K562 (cell line): ENCODE measurements around the gene PPP1CA. TPM values are rescaled to one million over a fixed set of nuclear protein-coding genes. Genes with fewer than 3 reads are reported as not detected.
A peak's percentile ranks its signal among the peaks of the same experiment; 100 is the strongest.

Source experiments
- ARHGAP35 ChIP-seq: fragments of 450-650 bp; IDR thresholded peaks from 2 replicates; pipeline ENCODE4 v1.6.1; 2018; ENCODE audit not compliant: partially characterized antibody
- BRF1 ChIP-seq: IDR thresholded peaks from 3 replicates; pipeline ENCODE4 v1.6.1; 2011; ENCODE audit warnings: borderline replicate concordance, mild to moderate bottlenecking; ENCODE audit not compliant: insufficient read length; ENCODE audit errors: extremely low read depth
- COPS2 ChIP-seq: fragments of 450-650 bp; conservative IDR thresholded peaks from 2 replicates; pipeline ENCODE4 v1.6.1; 2016; ENCODE audit warnings: mild to moderate bottlenecking, moderate library complexity
- DACH1 ChIP-seq: fragments of 450-650 bp; IDR thresholded peaks from 2 replicates; pipeline ENCODE4 v1.6.1; 2018; ENCODE audit not compliant: partially characterized antibody
- FOXJ2 ChIP-seq: fragments of 200-800 bp; sonication (Bioruptor generic); IDR thresholded peaks from 2 replicates; pipeline ENCODE4 v1.6.1; 2016; ENCODE audit warnings: missing genetic modification characterization, missing compliant biosample characterization
- FOXP1 ChIP-seq: sonication (generic); formaldehyde crosslinking; IDR thresholded peaks from 2 replicates; pipeline ENCODE4 v1.8.0; 2022; ENCODE audit warnings: mild to moderate bottlenecking, missing genetic modification reagents
- MTA2 ChIP-seq: fragments of 450-650 bp; IDR thresholded peaks from 2 replicates; pipeline ENCODE4 v1.6.1; 2016; ENCODE audit warnings: low read depth
- NR4A1 ChIP-seq, 2 experiments: fragments of 250-450 bp in 1 of 2; fragments of 450-650 bp in 1 of 2; sonication (Bioruptor Pico) in 1 of 2; IDR thresholded peaks; 2 replicates each; pipeline versions ENCODE4 v1.4.0 to v1.6.1; 2016 to 2020; ENCODE audit warnings: mild to moderate bottlenecking in 2 of 2, missing compliant biosample characterization in 1 of 2, missing genetic modification characterization in 1 of 2, moderate library complexity in 1 of 2
- OTX1 ChIP-seq: fragments of 450-650 bp; formaldehyde crosslinking; IDR thresholded peaks from 2 replicates; pipeline ENCODE4 v1.4.0; 2022; ENCODE audit warnings: mild to moderate bottlenecking
- SAP30 ChIP-seq: fragments of 200-600 bp; sonication (generic); IDR thresholded peaks from 2 replicates; pipeline ENCODE4 v1.6.1; 2012; ENCODE audit warnings: borderline replicate concordance, low read depth, mild to moderate bottlenecking, moderate library complexity, low read length, control low read depth, inconsistent platforms; ENCODE audit not compliant: insufficient read depth, poor library complexity, severe bottlenecking
- SIRT6 ChIP-seq: IDR thresholded peaks from one replicate; pipeline ENCODE4 v1.6.1; 2012; ENCODE audit warnings: low read depth, mild to moderate bottlenecking, control low read depth, inconsistent platforms, low read length, moderate library complexity
- ZBTB1 ChIP-seq: sonication (generic); formaldehyde crosslinking; IDR thresholded peaks from 2 replicates; pipeline ENCODE4 v1.8.1; 2023; ENCODE audit warnings: missing genetic modification reagents, low read depth, mild to moderate bottlenecking, borderline replicate concordance
- ZBTB7A ChIP-seq: IDR thresholded peaks from 2 replicates; pipeline ENCODE4 v1.6.1; 2011; ENCODE audit warnings: low read depth, mild to moderate bottlenecking, low read length, moderate library complexity, borderline replicate concordance; ENCODE audit not compliant: control insufficient read depth
- ZNF232 ChIP-seq: sonication (generic); formaldehyde crosslinking; IDR thresholded peaks from 2 replicates; pipeline ENCODE4 v1.8.0; 2022; ENCODE audit warnings: mild to moderate bottlenecking, missing genetic modification reagents
- ZNF41 ChIP-seq: fragments of 250-450 bp; sonication (Bioruptor Pico); conservative IDR thresholded peaks from 2 replicates; pipeline ENCODE4 v1.4.0; 2020; ENCODE audit warnings: mild to moderate bottlenecking
- ZNF76 ChIP-seq: fragments of 250-450 bp; sonication (Bioruptor Pico); IDR thresholded peaks from 2 replicates; pipeline ENCODE4 v1.4.0; 2020; ENCODE audit warnings: mild to moderate bottlenecking, moderate library complexity, borderline replicate concordance
- polyA plus RNA-seq, 8 experiments: library from polyadenylated mRNA; depleted of rRNA in 4 of 8; stranded (reverse) in 5 of 8; unstranded in 3 of 8; fragments of >200 nt; fragmentation: Nextera tagmentation in 2 of 8; fragmentation: Illumina TruSeq in 1 of 8; extraction: Ambion mirVana in 2 of 8; extraction: Trizol in 1 of 8; gene quantifications; 2 replicates each; pipeline versions ENCODE4 v1.2.1 to v1.2.3, GENCODE V29; 2011 to 2014; ENCODE audit warnings: inconsistent platforms in 1 of 8, missing spikeins in 1 of 8
- total RNA-seq, 7 experiments: library from RNA; depleted of rRNA in 6 of 7; stranded (reverse); fragments of >200 nt in 6 of 7; fragmentation: Illumina TruSeq in 2 of 7; extraction: Trizol in 2 of 7; gene quantifications; 2 replicates each; pipeline versions ENCODE4 v1.2.1 to v1.2.3, GENCODE V29; 2011 to 2021; ENCODE audit warnings: low replicate concordance in 1 of 7
- TF ChIP-seq, protein P1 (sequence below): sonication (generic); formaldehyde crosslinking; IDR thresholded peaks from 2 replicates; pipeline ENCODE4 v1.8.0; 2023; ENCODE audit warnings: missing genetic modification reagents, mild to moderate bottlenecking, borderline replicate concordance
- TF ChIP-seq, protein P2 (sequence below): fragments of 450-650 bp; formaldehyde crosslinking; IDR thresholded peaks from 2 replicates; pipeline ENCODE4 v1.4.0; 2022; ENCODE audit warnings: missing genetic modification characterization
- TF ChIP-seq, protein P3 (sequence below): fragments of 450-650 bp; formaldehyde crosslinking; IDR thresholded peaks from 2 replicates; pipeline ENCODE4 v1.4.0; 2022; ENCODE audit warnings: mild to moderate bottlenecking, moderate library complexity

Gene PPP1CA
- total and polyA plus RNA-seq, 9 of the 15 experiments (the other 6 are each of a cell fraction or from before 2014, with no cell fraction given): 18.2 to 242 (median 188) TPM

DNA sequence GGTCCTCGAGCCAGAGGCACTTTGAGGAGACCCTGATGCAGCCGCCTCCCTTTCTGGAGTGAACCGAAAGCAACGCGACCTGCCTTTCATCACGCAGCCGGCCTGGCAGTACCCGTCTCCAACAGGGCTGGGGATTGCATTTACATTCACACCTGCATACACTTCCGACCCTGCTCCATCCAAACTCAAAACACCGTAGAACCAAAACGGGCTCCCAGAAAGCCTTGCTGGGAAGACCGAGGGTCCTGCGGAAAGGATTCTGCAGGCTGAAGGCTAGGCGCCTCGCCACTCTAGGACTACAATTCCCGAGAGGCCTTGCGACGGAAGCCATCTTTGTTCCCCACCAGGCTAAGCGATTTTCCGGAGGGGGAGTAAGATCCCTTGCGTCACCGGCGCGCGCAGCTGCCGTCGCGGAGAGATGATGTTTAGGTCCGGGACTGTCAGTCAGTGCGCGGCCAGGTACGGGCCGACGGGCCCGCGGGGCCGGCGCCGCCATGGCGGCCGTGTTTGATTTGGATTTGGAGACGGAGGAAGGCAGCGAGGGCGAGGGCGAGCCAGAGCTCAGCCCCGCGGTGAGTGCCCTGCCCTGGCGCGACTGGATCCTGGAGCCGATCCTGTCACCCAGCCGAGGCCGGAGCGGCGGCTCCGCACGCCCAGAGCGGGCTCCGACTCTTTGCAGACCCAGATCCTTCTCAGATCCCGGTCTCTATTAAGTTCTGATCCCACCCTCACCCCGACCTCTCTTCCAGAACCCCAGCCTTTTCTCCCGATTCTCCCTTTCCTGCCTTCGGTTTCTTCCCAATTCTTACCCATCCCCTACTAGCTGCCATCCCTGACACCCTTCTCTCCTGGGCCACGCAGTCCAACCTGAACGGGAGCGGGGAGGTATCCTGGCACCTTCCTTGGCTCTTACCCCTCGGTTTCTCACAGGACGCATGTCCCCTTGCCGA lies 26.7 kb upstream of the PPP1CA start, which contains the start of gene RPS6KB2 (continued):
- TF ChIP-seq ZNF232 (CRISPR knock-in tag) (no peak), OTX1 (no peak), FOXP1 (CRISPR knock-in tag) (peak; percentile 65; the same call in 1 of the 2 replicates), ZBTB1 (CRISPR knock-in tag) (no peak), NR4A1 (CRISPR knock-in tag; IDR thresholded peaks at IDR 0.05) (no peak), NR4A1 (tag; IDR thresholded peaks at IDR 0.05) (no peak; the same call in 1 of the 2 replicates), SAP30 (peak; percentile 87), ZNF76 (CRISPR knock-in tag) (peak; percentile 59; the same call in 1 of the 2 replicates), MTA2 (no peak), DACH1 (peak; percentile 16), FOXJ2 (no peak), COPS2 (no peak), ARHGAP35 (no peak), BRF1 (no peak), SIRT6 (no peak), ZNF41 (CRISPR knock-in tag) (no peak; the same call in 1 of the 2 replicates), ZBTB7A (no peak; the same call in 1 of the 2 replicates)
- TF ChIP-seq, protein P1, sequence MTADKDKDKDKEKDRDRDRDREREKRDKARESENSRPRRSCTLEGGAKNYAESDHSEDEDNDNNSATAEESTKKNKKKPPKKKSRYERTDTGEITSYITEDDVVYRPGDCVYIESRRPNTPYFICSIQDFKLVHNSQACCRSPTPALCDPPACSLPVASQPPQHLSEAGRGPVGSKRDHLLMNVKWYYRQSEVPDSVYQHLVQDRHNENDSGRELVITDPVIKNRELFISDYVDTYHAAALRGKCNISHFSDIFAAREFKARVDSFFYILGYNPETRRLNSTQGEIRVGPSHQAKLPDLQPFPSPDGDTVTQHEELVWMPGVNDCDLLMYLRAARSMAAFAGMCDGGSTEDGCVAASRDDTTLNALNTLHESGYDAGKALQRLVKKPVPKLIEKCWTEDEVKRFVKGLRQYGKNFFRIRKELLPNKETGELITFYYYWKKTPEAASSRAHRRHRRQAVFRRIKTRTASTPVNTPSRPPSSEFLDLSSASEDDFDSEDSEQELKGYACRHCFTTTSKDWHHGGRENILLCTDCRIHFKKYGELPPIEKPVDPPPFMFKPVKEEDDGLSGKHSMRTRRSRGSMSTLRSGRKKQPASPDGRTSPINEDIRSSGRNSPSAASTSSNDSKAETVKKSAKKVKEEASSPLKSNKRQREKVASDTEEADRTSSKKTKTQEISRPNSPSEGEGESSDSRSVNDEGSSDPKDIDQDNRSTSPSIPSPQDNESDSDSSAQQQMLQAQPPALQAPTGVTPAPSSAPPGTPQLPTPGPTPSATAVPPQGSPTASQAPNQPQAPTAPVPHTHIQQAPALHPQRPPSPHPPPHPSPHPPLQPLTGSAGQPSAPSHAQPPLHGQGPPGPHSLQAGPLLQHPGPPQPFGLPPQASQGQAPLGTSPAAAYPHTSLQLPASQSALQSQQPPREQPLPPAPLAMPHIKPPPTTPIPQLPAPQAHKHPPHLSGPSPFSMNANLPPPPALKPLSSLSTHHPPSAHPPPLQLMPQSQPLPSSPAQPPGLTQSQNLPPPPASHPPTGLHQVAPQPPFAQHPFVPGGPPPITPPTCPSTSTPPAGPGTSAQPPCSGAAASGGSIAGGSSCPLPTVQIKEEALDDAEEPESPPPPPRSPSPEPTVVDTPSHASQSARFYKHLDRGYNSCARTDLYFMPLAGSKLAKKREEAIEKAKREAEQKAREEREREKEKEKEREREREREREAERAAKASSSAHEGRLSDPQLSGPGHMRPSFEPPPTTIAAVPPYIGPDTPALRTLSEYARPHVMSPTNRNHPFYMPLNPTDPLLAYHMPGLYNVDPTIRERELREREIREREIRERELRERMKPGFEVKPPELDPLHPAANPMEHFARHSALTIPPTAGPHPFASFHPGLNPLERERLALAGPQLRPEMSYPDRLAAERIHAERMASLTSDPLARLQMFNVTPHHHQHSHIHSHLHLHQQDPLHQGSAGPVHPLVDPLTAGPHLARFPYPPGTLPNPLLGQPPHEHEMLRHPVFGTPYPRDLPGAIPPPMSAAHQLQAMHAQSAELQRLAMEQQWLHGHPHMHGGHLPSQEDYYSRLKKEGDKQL (CRISPR knock-in tag): no peak; the same call in 1 of the 2 replicates
- TF ChIP-seq, protein P2, sequence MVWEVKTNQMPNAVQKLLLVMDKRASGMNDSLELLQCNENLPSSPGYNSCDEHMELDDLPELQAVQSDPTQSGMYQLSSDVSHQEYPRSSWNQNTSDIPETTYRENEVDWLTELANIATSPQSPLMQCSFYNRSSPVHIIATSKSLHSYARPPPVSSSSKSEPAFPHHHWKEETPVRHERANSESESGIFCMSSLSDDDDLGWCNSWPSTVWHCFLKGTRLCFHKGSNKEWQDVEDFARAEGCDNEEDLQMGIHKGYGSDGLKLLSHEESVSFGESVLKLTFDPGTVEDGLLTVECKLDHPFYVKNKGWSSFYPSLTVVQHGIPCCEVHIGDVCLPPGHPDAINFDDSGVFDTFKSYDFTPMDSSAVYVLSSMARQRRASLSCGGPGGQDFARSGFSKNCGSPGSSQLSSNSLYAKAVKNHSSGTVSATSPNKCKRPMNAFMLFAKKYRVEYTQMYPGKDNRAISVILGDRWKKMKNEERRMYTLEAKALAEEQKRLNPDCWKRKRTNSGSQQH (CRISPR knock-in tag): no peak
- TF ChIP-seq, protein P3, sequence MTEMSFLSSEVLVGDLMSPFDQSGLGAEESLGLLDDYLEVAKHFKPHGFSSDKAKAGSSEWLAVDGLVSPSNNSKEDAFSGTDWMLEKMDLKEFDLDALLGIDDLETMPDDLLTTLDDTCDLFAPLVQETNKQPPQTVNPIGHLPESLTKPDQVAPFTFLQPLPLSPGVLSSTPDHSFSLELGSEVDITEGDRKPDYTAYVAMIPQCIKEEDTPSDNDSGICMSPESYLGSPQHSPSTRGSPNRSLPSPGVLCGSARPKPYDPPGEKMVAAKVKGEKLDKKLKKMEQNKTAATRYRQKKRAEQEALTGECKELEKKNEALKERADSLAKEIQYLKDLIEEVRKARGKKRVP (CRISPR knock-in tag): 0 out of 2 replicates have a peak, but pooled peaks have one; percentile 34
